GM12878 (cell line): ENCODE data around the gene CDH15. TPM values are rescaled to one million over a fixed set of nuclear protein-coding genes. Genes with fewer than 3 reads are reported as not detected.
"Not testable (repeated sequence)": the region's sequence is repeated elsewhere in the genome, so short reads cannot be mapped to it uniquely, and the experiment has no call there.

Experiments
- ATAC-seq: fragments of 200-7000 bp; cut with Tn5 transposase; 3 replicates; pipeline ENCODE4 v1.9.1; 2020; ENCODE audit warnings: mild to moderate bottlenecking, moderate library complexity
- BruUV-seq: library from RNA; stranded (reverse); fragments of 400-500 nt; replicated peaks from 2 replicates; lab custom pipeline; 2021; lab: Mats Ljungman, UMichigan
- CTCF ChIA-PET: fragments of 300-600 bp; sonication (Branson Sonifier 250); formaldehyde crosslinking; extraction: SDS; loops from one replicate; lab custom pipeline; 2021; ENCODE audit warnings: inconsistent platforms; lab: Yijun Ruan, JAX
- POLR2A ChIA-PET: fragments of 350-600 bp; formaldehyde crosslinking; extraction: SDS; loops from one replicate; lab custom pipeline; 2021; ENCODE audit warnings: inconsistent platforms; lab: Charles Lee
- RAD21 ChIA-PET: fragments of 300-600 bp; sonication (Branson Sonifier 250); formaldehyde crosslinking; loops from one replicate; lab custom pipeline; 2023; ENCODE audit warnings: antibody characterized with exemption; ENCODE audit not compliant: unreplicated experiment; lab: Charles Lee
- SMC1A ChIA-PET: fragments of 300-600 bp; sonication (Branson Sonifier 250); formaldehyde crosslinking; loops from one replicate; lab custom pipeline; 2023; ENCODE audit not compliant: unreplicated experiment, uncharacterized antibody; lab: Charles Lee
- DNase-seq: peaks from one replicate; pipeline ENCODE4 v3.0.0-alpha.2; 2011; ENCODE audit warnings: low read depth, low spot score
- FAIRE-seq: peaks from 3 replicates; lab custom pipeline; 2011; peaks lifted over from hg19 to GRCh38; lab: Jason Lieb, UNC
- H2AFZ ChIP-seq: 2 replicates; pipeline ENCODE4 v1.6.0; 2011; ENCODE audit warnings: low read depth, low read length, control low read depth; ENCODE audit not compliant: control insufficient read depth
- H3K27ac ChIP-seq: 2 replicates; pipeline ENCODE4 v1.5.1; 2011; ENCODE audit warnings: control low read depth; ENCODE audit not compliant: control insufficient read depth, insufficient read depth
- H3K27me3 ChIP-seq, 2 experiments: replicated peaks in 1 of 2; 2 replicates each; pipeline versions ENCODE4 v1.6.0 to v1.6.1; 2011; ENCODE audit warnings: low read length in 1 of 2; ENCODE audit not compliant: control insufficient read depth in 2 of 2, insufficient read depth in 2 of 2
- H3K36me3 ChIP-seq, 2 experiments: 2 replicates each; pipeline ENCODE4 v1.5.1; 2011; ENCODE audit warnings: low read length in 1 of 2; ENCODE audit not compliant: control insufficient read depth in 2 of 2, insufficient read depth in 2 of 2
- H3K4me1 ChIP-seq: 2 replicates; pipeline ENCODE4 v1.6.1; 2011; ENCODE audit warnings: mild to moderate bottlenecking, low read length, moderate library complexity, mixed read lengths; ENCODE audit not compliant: control insufficient read depth, insufficient read depth
- H3K4me2 ChIP-seq: 2 replicates; pipeline ENCODE4 v1.6.0; 2011; ENCODE audit warnings: control low read depth; ENCODE audit not compliant: control insufficient read depth, insufficient read depth
- H3K4me3 ChIP-seq: fragments of 200-600 bp; sonication (generic); 2 replicates; pipeline ENCODE4 v1.5.1; 2016
- H3K79me2 ChIP-seq: 2 replicates; pipeline ENCODE4 v1.6.0; 2011; ENCODE audit warnings: low read length; ENCODE audit not compliant: control insufficient read depth, insufficient read depth
- H3K9ac ChIP-seq: 2 replicates; pipeline ENCODE4 v1.8.0; 2011; ENCODE audit warnings: low read length, control low read depth, mixed read lengths; ENCODE audit not compliant: control insufficient read depth, insufficient read depth
- H3K9me3 ChIP-seq: replicated peaks from 3 replicates; pipeline ENCODE4 v1.5.1; 2011; ENCODE audit warnings: mild to moderate bottlenecking, low read length; ENCODE audit not compliant: control insufficient read depth, insufficient read depth
- H4K20me1 ChIP-seq: 2 replicates; pipeline ENCODE4 v1.6.0; 2011; ENCODE audit not compliant: control insufficient read depth, insufficient read depth
- BHLHE40 ChIP-seq, 2 experiments: fragments of 450-650 bp in 1 of 2; IDR thresholded peaks; 2 replicates each; pipeline ENCODE4 v1.6.1; 2011 to 2017; ENCODE audit warnings: low read depth in 2 of 2, borderline replicate concordance in 1 of 2, improper control_type of control experiment in 1 of 2, low read length in 1 of 2, mild to moderate bottlenecking in 1 of 2
- EP300 ChIP-seq, 2 experiments: fragments of 150-350 bp in 1 of 2; IDR thresholded peaks; 2 replicates each; pipeline ENCODE4 v1.6.1; 2011 to 2012; ENCODE audit warnings: low read depth in 2 of 2, low read length in 2 of 2, borderline replicate concordance in 1 of 2, improper control_type of control experiment in 1 of 2, inconsistent platforms in 1 of 2; ENCODE audit not compliant: control insufficient read depth in 1 of 2
- KAT2A ChIP-seq: conservative IDR thresholded peaks from 2 replicates; pipeline ENCODE4 v1.6.1; 2011; ENCODE audit warnings: low read depth, low read length; ENCODE audit not compliant: control insufficient read depth
- MTA2 ChIP-seq: fragments of 450-650 bp; IDR thresholded peaks from 2 replicates; pipeline ENCODE4 v1.6.1; 2016; ENCODE audit warnings: low read depth, mild to moderate bottlenecking, moderate library complexity
- PBX3 ChIP-seq: IDR thresholded peaks from 2 replicates; pipeline ENCODE4 v1.6.1; 2011; ENCODE audit warnings: mild to moderate bottlenecking, low read depth, low read length, moderate library complexity; ENCODE audit not compliant: insufficient replicate concordance
- POLR2A ChIP-seq: IDR thresholded peaks from 2 replicates; pipeline ENCODE4 v1.6.1; 2011; ENCODE audit warnings: low read depth, mild to moderate bottlenecking, low read length
- WGBS: methylation state at CpG from one replicate; pipeline ENCODE4 v1.1.6; 2016; ENCODE audit warnings: low lambda C conversion rate; ENCODE audit not compliant: insufficient replicate concordance, insufficient coverage; ENCODE audit errors: missing lambda C conversion rate; 5-methylcytosine and 5-hydroxymethylcytosine counted together
- in situ Hi-C: fragments of 300-500 bp; cut with MboI; formaldehyde crosslinking; loops from 9 replicates; pipeline ENCODE4 v1.14.3; 2018; ENCODE audit warnings: mixed read lengths
- intact Hi-C: fragments of 100-400 bp; cut with micrococcal nuclease; formaldehyde crosslinking; loops from one replicate; pipeline ENCODE4 v1.14.2; 2022; ENCODE audit not compliant: unreplicated experiment
- polyA plus RNA-seq, 11 experiments: library from polyadenylated mRNA; depleted of rRNA in 4 of 11; unstranded in 6 of 11; stranded (reverse) in 5 of 11; fragments of >200 nt; fragmentation: Nextera tagmentation in 4 of 11; fragmentation: Illumina TruSeq in 1 of 11; extraction: Ambion mirVana in 4 of 11; extraction: Trizol in 1 of 11; gene quantifications; 1 replicate in 1 of 11; 2 replicates in 10 of 11; pipeline versions ENCODE4 v1.2.1 to v1.2.3, GENCODE V29; 2011 to 2016; ENCODE audit warnings: inconsistent platforms in 2 of 11, missing spikeins in 2 of 11, low read depth in 1 of 11
- total RNA-seq, 4 experiments: library from RNA; depleted of rRNA in 3 of 4; stranded (reverse); fragments of >200 nt in 3 of 4; fragmentation: Illumina TruSeq in 1 of 4; extraction: Trizol in 1 of 4; gene quantifications; 2 replicates each; pipeline versions ENCODE4 v1.2.1 to v1.2.3, GENCODE V29; 2013 to 2021

Gene CDH15
- total and polyA plus RNA-seq, 10 of the 15 experiments (the other 5 are each of a cell fraction or from before 2014, with no cell fraction given), result 0.02 to 0.06 TPM; not detected in 8

DNA sequence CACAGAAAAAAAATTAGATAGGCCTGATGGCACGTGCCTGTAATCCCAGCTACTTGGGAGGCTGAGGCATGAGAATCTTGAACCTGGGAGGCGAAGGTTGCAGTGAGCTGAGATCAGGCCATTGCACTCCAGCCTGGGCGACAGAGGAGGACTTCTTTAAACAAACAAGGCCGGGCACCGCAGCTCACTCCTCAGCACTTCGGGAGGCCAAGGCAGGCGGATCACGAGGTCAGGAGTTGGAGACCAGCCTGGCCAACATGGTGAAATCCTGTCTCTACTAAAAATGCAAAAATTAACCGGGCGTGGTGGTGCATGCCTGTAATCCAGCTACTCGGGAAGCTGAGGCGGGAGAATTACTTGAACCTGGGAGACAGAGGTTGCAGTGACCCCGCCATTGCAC, 72.7 kb downstream of the CDH15 start:
- H2AFZ ChIP-seq, H3K4me1 ChIP-seq, H3K9me3 ChIP-seq, RAD21 ChIA-PET, SMC1A ChIA-PET, H3K4me2 ChIP-seq, H3K4me3 ChIP-seq, H3K36me3 ChIP-seq, H3K79me2 ChIP-seq, BruUV-seq, FAIRE-seq, H3K9ac ChIP-seq, POLR2A ChIA-PET, ATAC-seq, in situ Hi-C loops, H3K27me3 ChIP-seq, DNase-seq, CTCF ChIA-PET, H3K27ac ChIP-seq, H4K20me1 ChIP-seq: not testable (repeated sequence)
- WGBS, result 66% methylated on average over 13 of the region's 13 CpGs
- 0 out of 4 replicates have a peak, but pooled peaks of 1 of the 2 experiments have one; percentile 14 for TF ChIP-seq BHLHE40 (IDR thresholded peaks at IDR 0.05; ENCODE audit: borderline replicate concordance in 1 of 2, low read depth in 2 of 2, low read length in 1 of 2)
- intact Hi-C loops, result loop anchor here (5.0 kb wide), 2 partner anchors 243 to 313 kb away; no protein-coding TSS in a partner anchor

DNA sequence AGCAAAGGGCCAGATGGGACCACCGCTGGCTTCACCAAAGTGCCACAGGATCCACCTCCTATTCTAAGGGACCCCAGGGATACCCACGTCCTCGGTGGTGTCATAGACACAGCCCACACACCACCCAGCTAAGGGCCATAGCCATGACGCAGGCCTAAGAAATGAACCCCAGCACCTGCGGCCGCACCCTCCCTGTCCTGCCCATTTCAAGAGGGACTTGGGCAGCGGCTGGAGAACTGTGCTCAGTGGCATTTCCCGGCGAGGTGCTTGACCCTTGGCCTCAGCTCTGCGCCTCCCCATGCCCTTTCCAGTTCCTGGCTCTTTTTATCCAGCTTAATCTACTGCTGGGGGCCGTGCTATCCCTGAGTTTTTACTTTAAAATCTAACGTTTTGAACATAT, 73.2 kb downstream of the CDH15 start:
- DNase-seq, result no peak
- POLR2A ChIA-PET, result no interaction called here
- H3K9me3 ChIP-seq, result peaks cover under 1% of the 10 kb centered on the region; the same call in 1 of the 3 replicates
- in situ Hi-C loops, result no loop called here
- no peaks in the 10 kb centered on the region for H4K20me1 ChIP-seq
- RAD21 ChIA-PET, result no interaction called here
- H3K4me2 ChIP-seq, result no peak overlapping the region
- no peak for FAIRE-seq
- TF ChIP-seq EP300 (IDR thresholded peaks at IDR 0.05; ENCODE audit: borderline replicate concordance in 1 of 2, control insufficient read depth in 1 of 2, low read depth in 2 of 2, low read length in 2 of 2), result no peak
- no peak for TF ChIP-seq KAT2A
- TF ChIP-seq POLR2A, result 0 out of 2 replicates have a peak, but pooled peaks have one; percentile 22
- TF ChIP-seq PBX3, result no peak
- no peak for TF ChIP-seq MTA2
- CTCF ChIA-PET, result no interaction called here
- intact Hi-C loops, result loop anchor here (5.0 kb wide), 2 partner anchors 243 to 313 kb away; no protein-coding TSS in a partner anchor
- no peaks in the 10 kb centered on the region; the same call in 1 of the 2 replicates for H3K4me1 ChIP-seq
- no peak overlapping the region for H3K27ac ChIP-seq
- peaks cover 7% of the 10 kb centered on the region for H3K79me2 ChIP-seq
- 77% methylated on average over 12 of the region's 12 CpGs for WGBS
- no peak overlapping the region for H3K9ac ChIP-seq
- BruUV-seq, result no TSS peak
- H2AFZ ChIP-seq, result no peak overlapping the region
- H3K4me3 ChIP-seq, result no peak overlapping the region
- ATAC-seq, result no peak
- H3K27me3 ChIP-seq, result no peaks in the 10 kb centered on the region
- SMC1A ChIA-PET, result no interaction called here
- H3K36me3 ChIP-seq, result no peaks in the 10 kb centered on the region

Other genes starting within 250 kb of the CDH15 start
- gene CBFA2T3, start 194.5 kb upstream of the CDH15 start, total RNA-seq (2014; rRNA removed), result 2.3 and 2.8 TPM in 2 replicates
- gene CBFA2T3, start 194.5 kb upstream of the CDH15 start, total RNA-seq (2014; rRNA removed; fragmentation: Illumina TruSeq; extraction: Trizol), result 1.3 and 1.5 TPM in 2 replicates
- gene CBFA2T3, start 194.5 kb upstream of the CDH15 start, total RNA-seq (2021), result 35.4 and 42.6 TPM in 2 replicates
- 0.75 and 1.6 TPM in 2 replicates for gene CBFA2T3, start 194.5 kb upstream of the CDH15 start, polyA plus RNA-seq (2011; rRNA removed)
- 5.6 and 6.6 TPM in 2 replicates for gene CBFA2T3, start 194.5 kb upstream of the CDH15 start, polyA plus RNA-seq (2014; fragmentation: Illumina TruSeq; extraction: Trizol)
- 1 to 10 TPM in 1 of 2 experiments, under 1 TPM in 1; 0.69 to 1.5 TPM for gene CBFA2T3, start 194.5 kb upstream of the CDH15 start, polyA plus RNA-seq (2014; fragmentation: Nextera tagmentation; extraction: Ambion mirVana)
- 10.2 and 15.6 TPM in 2 replicates for gene CBFA2T3, start 194.5 kb upstream of the CDH15 start, polyA plus RNA-seq (2014; rRNA removed)
- gene CBFA2T3, start 194.5 kb upstream of the CDH15 start, polyA plus RNA-seq (2016; fragmentation: Nextera tagmentation; extraction: Ambion mirVana), result 10 to 100 TPM; 14.2 to 14.9 TPM
- 30.9 and 32.8 TPM in 2 replicates for gene ACSF3, start 77.9 kb upstream of the CDH15 start, total RNA-seq (2014; rRNA removed)
- 18.5 and 20.7 TPM in 2 replicates for gene ACSF3, start 77.9 kb upstream of the CDH15 start, total RNA-seq (2014; rRNA removed; fragmentation: Illumina TruSeq; extraction: Trizol)
- 36.1 and 43.8 TPM in 2 replicates for gene ACSF3, start 77.9 kb upstream of the CDH15 start, total RNA-seq (2021)
- 15.1 and 17.8 TPM in 2 replicates for gene ACSF3, start 77.9 kb upstream of the CDH15 start, polyA plus RNA-seq (2011; rRNA removed)
- gene ACSF3, start 77.9 kb upstream of the CDH15 start, polyA plus RNA-seq (2014; fragmentation: Illumina TruSeq; extraction: Trizol), result 15.6 and 16.9 TPM in 2 replicates
- 1 to 10 TPM; 1.0 to 3.5 TPM for gene ACSF3, start 77.9 kb upstream of the CDH15 start, polyA plus RNA-seq (2014; fragmentation: Nextera tagmentation; extraction: Ambion mirVana)
- 36.8 and 39.3 TPM in 2 replicates for gene ACSF3, start 77.9 kb upstream of the CDH15 start, polyA plus RNA-seq (2014; rRNA removed)
- gene ACSF3, start 77.9 kb upstream of the CDH15 start, polyA plus RNA-seq (2016; fragmentation: Nextera tagmentation; extraction: Ambion mirVana), result 10 to 100 TPM; 35.0 to 44.4 TPM
- gene SLC22A31, start 28.8 kb downstream of the CDH15 start, total RNA-seq (2014; rRNA removed), result not detected in 2 replicates
- gene SLC22A31, start 28.8 kb downstream of the CDH15 start, total RNA-seq (2014; rRNA removed; fragmentation: Illumina TruSeq; extraction: Trizol), result not detected in 2 replicates
- 0.19 TPM in 1 of 2 replicates, not detected in the other for gene SLC22A31, start 28.8 kb downstream of the CDH15 start, total RNA-seq (2021)
- 0.20 and 0.23 TPM in 2 replicates for gene SLC22A31, start 28.8 kb downstream of the CDH15 start, polyA plus RNA-seq (2011; rRNA removed)
- not detected in 2 replicates for gene SLC22A31, start 28.8 kb downstream of the CDH15 start, polyA plus RNA-seq (2014; fragmentation: Illumina TruSeq; extraction: Trizol)
- gene SLC22A31, start 28.8 kb downstream of the CDH15 start, polyA plus RNA-seq (2014; fragmentation: Nextera tagmentation; extraction: Ambion mirVana), result not detected
- 0.24 and 0.27 TPM in 2 replicates for gene SLC22A31, start 28.8 kb downstream of the CDH15 start, polyA plus RNA-seq (2014; rRNA removed)
- gene SLC22A31, start 28.8 kb downstream of the CDH15 start, polyA plus RNA-seq (2016; fragmentation: Nextera tagmentation; extraction: Ambion mirVana), result under 1 TPM in 1 of 2 experiments, not detected in 1; 0.13 TPM
- 3.3 and 6.5 TPM in 2 replicates for gene ZNF778, start 46.0 kb downstream of the CDH15 start, total RNA-seq (2014; rRNA removed)
- 3.5 and 3.6 TPM in 2 replicates for gene ZNF778, start 46.0 kb downstream of the CDH15 start, total RNA-seq (2014; rRNA removed; fragmentation: Illumina TruSeq; extraction: Trizol)
- gene ZNF778, start 46.0 kb downstream of the CDH15 start, total RNA-seq (2021), result 6.4 and 9.7 TPM in 2 replicates
- 3.8 and 4.4 TPM in 2 replicates for gene ZNF778, start 46.0 kb downstream of the CDH15 start, polyA plus RNA-seq (2011; rRNA removed)
- gene ZNF778, start 46.0 kb downstream of the CDH15 start, polyA plus RNA-seq (2014; fragmentation: Illumina TruSeq; extraction: Trizol), result 4.3 and 4.6 TPM in 2 replicates
- under 1 TPM; 0.20 to 0.40 TPM for gene ZNF778, start 46.0 kb downstream of the CDH15 start, polyA plus RNA-seq (2014; fragmentation: Nextera tagmentation; extraction: Ambion mirVana)
- gene ZNF778, start 46.0 kb downstream of the CDH15 start, polyA plus RNA-seq (2014; rRNA removed), result 4.2 and 5.9 TPM in 2 replicates
- gene ZNF778, start 46.0 kb downstream of the CDH15 start, polyA plus RNA-seq (2016; fragmentation: Nextera tagmentation; extraction: Ambion mirVana), result 1 to 10 TPM; 2.3 to 3.8 TPM